Heart right ventricle (tissue), 16 donors: ENCODE data around the gene ZNF654. TPM values are rescaled to one million over a fixed set of nuclear protein-coding genes. Genes with fewer than 3 reads are reported as not detected.

Experiments used
- ATAC-seq, 8 donors: fragments of 200-7000 bp; cut with Tn5 transposase; one replicate each; pipeline ENCODE4 v1.9.1; 2020; ENCODE audit warnings: mild to moderate bottlenecking in 8 of 8, moderate library complexity in 8 of 8, moderate number of reproducible peaks in 1 of 8
- DNase-seq, 2 donors: peaks; one replicate each; pipeline ENCODE4 v3.0.0-alpha.2; 2020
- H3K27ac ChIP-seq, 10 donors: fragments of 200-600 bp; sonication (generic) in 2 of 10; one replicate each; pipeline versions ENCODE4 v1.5.0 to v1.8.0; 2020 to 2022; ENCODE audit warnings: mild to moderate bottlenecking in 3 of 10
- H3K27me3 ChIP-seq, 7 donors: fragments of 200-600 bp; one replicate each; pipeline ENCODE4 v1.8.0; 2021 to 2022; ENCODE audit warnings: mild to moderate bottlenecking in 2 of 7
- H3K36me3 ChIP-seq, 9 donors: fragments of 200-600 bp; sonication (generic) in 1 of 9; one replicate each; pipeline versions ENCODE4 v1.5.0 to v1.8.0; 2020 to 2022; ENCODE audit warnings: mild to moderate bottlenecking in 2 of 9
- H3K4me1 ChIP-seq, 9 donors: fragments of 200-600 bp; sonication (generic) in 1 of 9; one replicate each; pipeline versions ENCODE4 v1.5.0 to v1.8.0; 2020 to 2022; ENCODE audit warnings: mild to moderate bottlenecking in 4 of 9
- H3K4me3 ChIP-seq, 10 donors: fragments of 200-600 bp; sonication (generic) in 2 of 10; one replicate each; pipeline versions ENCODE4 v1.5.0 to v1.8.0; 2020 to 2022; ENCODE audit warnings: mild to moderate bottlenecking in 7 of 10, moderate library complexity in 2 of 10
- H3K9me3 ChIP-seq, 11 donors: fragments of 200-600 bp in 10 of 11; sonication (generic) in 2 of 11; one replicate each; pipeline versions ENCODE4 v1.5.0 to v1.8.0; 2013 to 2022; ENCODE audit warnings: mild to moderate bottlenecking in 2 of 11, control low read depth in 1 of 11, moderate library complexity in 1 of 11
- CTCF ChIP-seq, 9 donors: fragments of 200-600 bp; sonication (generic) in 2 of 9; IDR thresholded peaks; one replicate each; pipeline versions ENCODE4 v1.5.0 to v1.8.0; 2021 to 2022; ENCODE audit warnings: antibody characterized with exemption in 9 of 9, mild to moderate bottlenecking in 5 of 9, moderate library complexity in 1 of 9
- WGBS, 2 donors: extraction: QIAGEN DNeasy Blood & Tissue Kit; methylation state at CpG; one replicate each; pipeline ENCODE4 v1.1.7; 2013; ENCODE audit warnings: inconsistent platforms in 1 of 2; 5-methylcytosine and 5-hydroxymethylcytosine counted together
- intact Hi-C, 10 donors: fragments of 100-400 bp; cut with DNase I; formaldehyde crosslinking; loops; one replicate each; pipeline versions ENCODE4 v1.11.1 to v1.14.2; 2022
- polyA plus RNA-seq, 2 donors: library from polyadenylated mRNA; stranded (reverse); fragments of 200-250 nt; gene quantifications; one replicate each; pipeline ENCODE4 v1.2.3, GENCODE V29; 2013
- total RNA-seq, 10 donors: library from RNA; stranded (reverse); fragmentation: NEBNext Ultra II Directional in 3 of 10; extraction: Animal tissue kit (Norgen Biotek cat#: 25700) in 3 of 10; gene quantifications; one replicate each; pipeline versions ENCODE4 v1.2.1 to v1.2.4, GENCODE V29; 2021 to 2023
- donor health status: Arrhythmogenic right ventricular cardiomyopathy.
- donor health status: ischemic (EF 13 %, LVEDD 7.1; RV severe dilation, severe dysfunction).
- donor health status: healthy with polysubstance abuse.
- donor health status: DM: no; HTN: yes; CAD: no.
- donor health status: DM: no; HTN: no; CAD: no.
- donor health status: ischemic (EF 25% LVEDD 6.9; RV normal size, moderate dysfunction).
- donor health status: ischemic (EF 25% LVEDD 5.7; RV mildly dilated, moderate dysfunction).
- donor health status: healthy.
- donor health status: DM: yes; HTN: yes; CAD: no.
- donor health status: Ischemic cardiomyopathy.
- donor health status: ischemic (EF 35%, LVEDD 5.7; RV mildly dilated, moderate dysfunction).
- donor health status: nonischemic (EF 11% LVEDD 7.7; RV severe dilation, severe dysfunction).
- donor health status: DM: yes; HTN: yes; CAD: no.
- donor health status: PGD.
- donor health status: ischemic (EF 29% LVEDD 5.4; RV normal size, mild dysfunction).
- donor health status: nonischemic (EF 23%, LVEDD 6.1; RV moderate dilation, normal function).

Gene ZNF654
- total and polyA plus RNA-seq, 12 donors, result 2.5 to 13.9 (median 10.3) TPM

- Histone ChIP-seq H3K4me3 (no peak overlapping the region), H3K9me3 (no peaks in the 10 kb centered on the region), H3K27me3 (no peaks in the 10 kb centered on the region), H3K4me1 (peaks cover 0 to 27% (median 15%) of the 10 kb centered on the region in 9 donors), H3K27ac (no peak overlapping the region), H3K36me3 (no peaks in the 10 kb centered on the region)
- TF ChIP-seq CTCF (IDR thresholded peaks at IDR 0.05), result no peak
- intact Hi-C loops, result no loop called here
- 77 to 81% methylated on average over 8 of the region's 8 CpGs for WGBS, 2 donors
- ATAC-seq, result no peak
- no peak for DNase-seq
Measured at GRCh38 chr3:88034491-88035275, 24.4 kb upstream of the ZNF654 start.

DNA sequence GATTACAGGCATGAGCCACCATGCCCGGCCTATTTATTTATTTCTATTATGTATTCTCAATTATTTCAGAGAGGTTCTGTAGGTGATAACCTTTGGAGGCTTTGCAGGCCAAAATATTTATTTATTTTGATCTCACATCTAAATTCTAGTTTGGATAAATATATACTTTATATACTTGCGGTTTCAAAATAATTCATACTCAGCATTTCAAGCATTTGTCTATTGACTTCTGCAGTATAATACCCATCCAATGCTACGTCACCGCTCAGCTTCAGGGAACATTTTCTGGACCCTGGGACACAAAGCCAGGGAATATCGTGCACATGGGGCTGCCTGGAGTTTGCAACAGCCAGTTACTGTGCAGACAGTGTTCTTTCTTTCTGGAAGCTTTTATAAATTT, 22.8 kb upstream of the ZNF654 start:
- Histone ChIP-seq H3K4me3 (no peak overlapping the region), H3K27ac (no peak overlapping the region), H3K27me3 (no peaks in the 10 kb centered on the region), H3K9me3 (no peaks in the 10 kb centered on the region), H3K36me3 (no peaks in the 10 kb centered on the region), H3K4me1 (peaks cover 0 to 20% (median 8%) of the 10 kb centered on the region in 9 donors)
- ATAC-seq, result no peak
- intact Hi-C loops, result no loop called here
- 81 to 98% methylated on average over 5 of the region's 5 CpGs for WGBS, 2 donors
- no peak for TF ChIP-seq CTCF (IDR thresholded peaks at IDR 0.05)
- DNase-seq, result no peak

DNA sequence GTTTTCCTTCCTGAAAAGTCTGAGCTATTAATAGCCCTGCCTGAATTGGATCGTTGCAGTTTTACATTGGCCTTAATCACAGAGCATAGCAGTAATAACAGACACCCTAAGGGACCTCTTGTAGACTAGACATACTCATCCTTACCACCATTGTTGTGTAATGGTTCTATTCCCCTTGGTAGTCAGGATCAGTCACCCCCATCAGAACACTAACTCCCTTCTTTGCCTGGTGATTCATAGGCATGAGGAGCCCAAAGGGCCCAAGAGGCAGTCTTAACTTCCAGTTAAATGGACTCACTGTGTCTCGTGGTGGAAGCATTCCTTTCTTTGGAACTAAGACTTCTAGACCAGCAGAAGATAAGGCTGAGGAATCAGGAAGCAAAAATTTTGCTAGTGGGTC, 20.5 kb upstream of the ZNF654 start:
- Histone ChIP-seq H3K9me3 (no peaks in the 10 kb centered on the region), H3K27ac (no peak overlapping the region), H3K27me3 (no peaks in the 10 kb centered on the region), H3K4me3 (no peak overlapping the region), H3K4me1 (peaks cover 0 to 6% (median 0%) of the 10 kb centered on the region in 9 donors), H3K36me3 (no peaks in the 10 kb centered on the region)
- 34 to 39% methylated on average over 2 of the region's 2 CpGs for WGBS, 2 donors
- DNase-seq, result no peak
- peak in 1 of 8 donors; percentile 35 for ATAC-seq
- no peak for TF ChIP-seq CTCF (IDR thresholded peaks at IDR 0.05)
- intact Hi-C loops, result no loop called here

DNA sequence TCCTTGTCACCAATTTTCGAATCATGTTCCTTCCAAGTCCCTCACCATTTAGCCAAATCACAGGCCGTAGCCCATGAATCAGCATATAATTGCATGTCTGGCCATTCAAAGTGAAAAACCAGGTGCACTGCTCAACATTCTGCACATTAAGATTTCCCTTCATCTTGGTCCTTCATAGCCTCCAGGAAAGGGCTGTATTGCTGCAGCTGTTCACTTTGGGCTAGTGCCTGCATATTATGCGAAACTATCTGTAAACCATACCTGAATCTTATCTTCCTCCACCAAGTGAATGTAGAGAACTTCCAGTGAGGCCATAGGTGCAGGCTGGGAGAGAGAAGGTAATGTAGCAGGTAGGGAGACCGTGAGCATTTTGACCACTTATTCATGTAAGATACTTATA, 18.5 kb upstream of the ZNF654 start:
- Histone ChIP-seq H3K4me1 (no peaks in the 10 kb centered on the region), H3K27me3 (no peaks in the 10 kb centered on the region), H3K4me3 (no peak overlapping the region), H3K36me3 (no peaks in the 10 kb centered on the region), H3K27ac (no peak overlapping the region), H3K9me3 (no peaks in the 10 kb centered on the region)
- DNase-seq (no peak), ATAC-seq (no peak)
- no peak for TF ChIP-seq CTCF (IDR thresholded peaks at IDR 0.05)
- intact Hi-C loops, result no loop called here
- WGBS, 2 donors, result 90% methylated on average over 4 of the region's 4 CpGs
